ENCODE measurements around the gene TOR4A. TPM values are rescaled to one million over a fixed set of nuclear protein-coding genes. Genes with fewer than 3 reads are reported as not detected.

Gene TOR4A
- total and polyA plus RNA-seq, 2 donors (not counting 1 experiment from before 2014, with no cell fraction given) = 8.3 to 15.3 TPM

DNA sequence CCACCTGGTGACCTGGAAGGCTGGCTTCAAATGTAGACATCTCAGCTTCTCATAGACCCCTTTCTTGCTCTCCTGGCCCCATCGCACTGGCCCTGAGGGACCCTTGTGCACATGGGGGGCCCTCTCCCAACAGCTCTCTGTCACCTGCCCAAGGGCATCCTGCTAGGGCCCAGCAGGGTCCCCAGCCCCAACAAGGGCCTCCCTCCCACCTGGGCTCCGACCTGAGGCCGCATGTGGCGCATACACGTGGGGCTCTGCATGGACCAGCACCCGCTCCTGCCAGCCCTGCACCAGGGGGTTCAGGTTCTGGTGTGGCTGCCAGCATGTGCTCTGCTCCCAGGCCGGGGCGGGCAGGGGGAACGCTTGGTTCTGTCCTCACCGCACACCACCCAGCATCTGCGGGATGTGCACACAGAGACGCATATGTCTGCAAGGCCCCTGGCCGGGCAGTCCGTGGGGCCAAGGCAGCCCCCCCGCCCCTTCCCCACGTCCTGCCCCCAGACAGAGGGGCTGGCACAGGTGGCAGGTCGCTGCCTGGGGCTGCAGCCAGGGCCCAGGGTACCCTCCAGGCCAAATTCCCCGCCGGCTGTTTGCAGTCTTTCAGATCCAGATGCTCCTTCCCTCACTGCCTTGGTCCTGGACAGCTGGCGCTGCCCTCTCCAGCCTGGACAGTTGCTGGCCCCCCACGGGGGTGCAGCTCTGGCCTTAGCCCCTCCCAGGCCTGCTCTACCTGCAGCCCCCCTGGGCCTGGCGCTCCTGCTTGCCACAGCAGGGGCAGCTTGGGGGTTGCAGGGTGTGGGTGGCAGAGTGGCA, 42.4 kb downstream of the TOR4A start:
- 81% methylated on average over 22 of the region's 22 CpGs for whole genome bisulfite sequencing (ENCODE audit: insufficient coverage)
- DNase-seq (peak; percentile 15), ATAC-seq (ENCODE audit: low read depth) (no peak)
- no peaks in the 10 kb centered on the region for H3K79me2 ChIP-seq (ENCODE audit: control insufficient read depth, insufficient read depth, low read length)
- H3K4me3 ChIP-seq (ENCODE audit: control extremely low read depth in 1 of 5, extremely low read depth in 1 of 5, insufficient read depth in 1 of 5, low read depth in 2 of 5, low read length in 4 of 5) = peak overlapping the region in 1 of 5 experiments; percentile 67
- H4K20me1 ChIP-seq (ENCODE audit: control insufficient read depth, insufficient read depth, low read length, poor library complexity, severe bottlenecking) = no peaks in the 10 kb centered on the region
- H3K27me3 ChIP-seq (replicated peaks in 1 of 4; ENCODE audit: control extremely low read depth in 1 of 4, control insufficient read depth in 3 of 4, insufficient read depth in 4 of 4, low read length in 3 of 4) = peaks cover 0 to 11% (median 4%) of the 10 kb centered on the region in 4 experiments
- H3K9ac ChIP-seq (ENCODE audit: low read length) = peak overlapping the region; percentile 62
- H3K9me3 ChIP-seq (ENCODE audit: control extremely low read depth in 1 of 3, control insufficient read depth in 2 of 3, insufficient read depth in 1 of 3, low read length in 2 of 3) = peaks cover 0 to 10% (median 0%) of the 10 kb centered on the region in 3 donors
- peak overlapping the region; percentile 60 to 69 for H3K27ac ChIP-seq (ENCODE audit: low read length in 2 of 2)
- peak overlapping the region; percentile 98 for H3K4me2 ChIP-seq (replicated peaks; ENCODE audit: low read depth, low read length, poor library complexity, severe bottlenecking)
- ChIA-PET CTCF (interaction anchor here (0.9 to 2.8 kb wide), 5 partner anchors 14 to 139 kb away, joined by 3 to 25 read pairs (median 4); partner anchors contain the start of genes NRARP and NSMF), POLR2A (interaction anchor here (1.0 to 1.8 kb wide), 3 partner anchors 16 to 228 kb away, joined by 4 to 6 read pairs (median 6); partner anchors contain the start of gene NRARP)
- Mint-ChIP-seq H3K27ac (peak overlapping the region; percentile 37), H3K9me3 (ENCODE audit: insufficient read depth) (no peaks in the 10 kb centered on the region), H3K4me3 (peak overlapping the region; percentile 73), H3K27me3 (no peaks in the 10 kb centered on the region), H3K4me1 (peaks cover 13% of the 10 kb centered on the region)
- intact Hi-C loops (cut with micrococcal nuclease) = loop anchor here (1.0 kb wide), 1 partner anchor 44 kb away; no protein-coding TSS in a partner anchor
- TF ChIP-seq EZH2 (IDR thresholded peaks at IDR 0.05; ENCODE audit: borderline replicate concordance, insufficient read depth, low read depth, low read length, poor library complexity, severe bottlenecking) = no peak
- TF ChIP-seq, protein P1, sequence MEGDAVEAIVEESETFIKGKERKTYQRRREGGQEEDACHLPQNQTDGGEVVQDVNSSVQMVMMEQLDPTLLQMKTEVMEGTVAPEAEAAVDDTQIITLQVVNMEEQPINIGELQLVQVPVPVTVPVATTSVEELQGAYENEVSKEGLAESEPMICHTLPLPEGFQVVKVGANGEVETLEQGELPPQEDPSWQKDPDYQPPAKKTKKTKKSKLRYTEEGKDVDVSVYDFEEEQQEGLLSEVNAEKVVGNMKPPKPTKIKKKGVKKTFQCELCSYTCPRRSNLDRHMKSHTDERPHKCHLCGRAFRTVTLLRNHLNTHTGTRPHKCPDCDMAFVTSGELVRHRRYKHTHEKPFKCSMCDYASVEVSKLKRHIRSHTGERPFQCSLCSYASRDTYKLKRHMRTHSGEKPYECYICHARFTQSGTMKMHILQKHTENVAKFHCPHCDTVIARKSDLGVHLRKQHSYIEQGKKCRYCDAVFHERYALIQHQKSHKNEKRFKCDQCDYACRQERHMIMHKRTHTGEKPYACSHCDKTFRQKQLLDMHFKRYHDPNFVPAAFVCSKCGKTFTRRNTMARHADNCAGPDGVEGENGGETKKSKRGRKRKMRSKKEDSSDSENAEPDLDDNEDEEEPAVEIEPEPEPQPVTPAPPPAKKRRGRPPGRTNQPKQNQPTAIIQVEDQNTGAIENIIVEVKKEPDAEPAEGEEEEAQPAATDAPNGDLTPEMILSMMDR (IDR thresholded peaks at IDR 0.05) = no peak
- H2AFZ ChIP-seq (ENCODE audit: insufficient read depth, low read depth, low read length, poor library complexity, severe bottlenecking) = peak overlapping the region; percentile 71
- peaks cover 25 to 35% of the 10 kb centered on the region in 2 donors for H3K4me1 ChIP-seq (ENCODE audit: control insufficient read depth in 2 of 2, insufficient read depth in 2 of 2, low read length in 2 of 2)
- no peaks in the 10 kb centered on the region for H3K36me3 ChIP-seq (replicated peaks in 1 of 2; ENCODE audit: control extremely low read depth in 1 of 2, control insufficient read depth in 1 of 2, extremely low read depth in 1 of 2, insufficient read depth in 2 of 2, low read length in 1 of 2)

Data from B cell (primary cell).